CD1c-positive myeloid dendritic cell (primary cell): ENCODE data around the gene CCIN.
A peak's percentile ranks its signal among the peaks of the same experiment; 100 is the strongest.

Experiments used
- DNase-seq: peaks from one replicate; pipeline ENCODE4 v3.0.0-alpha.2; 2016; ENCODE audit errors: extremely low spot score

The CCIN gene

GRCh38 chr9:36140086-36141084, 28.8 kb upstream of the CCIN start:
- peak; percentile 93 for DNase-seq

- no peak for DNase-seq
Measured at GRCh38 chr9:36141288-36141687, 27.9 kb upstream of the CCIN start.

- no peak for DNase-seq
Measured at GRCh38 chr9:36141761-36142160, 27.4 kb upstream of the CCIN start.

- DNase-seq: peak; percentile 83
Measured at GRCh38 chr9:36142510-36143244, 26.5 kb upstream of the CCIN start.

- DNase-seq: no peak
Measured at GRCh38 chr9:36143245-36143641, 25.9 kb upstream of the CCIN start.

GRCh38 chr9:36144309-36145232, 24.6 kb upstream of the CCIN start:
- DNase-seq: no peak

- DNase-seq: no peak
Measured at GRCh38 chr9:36145970-36146369, 23.2 kb upstream of the CCIN start.

GRCh38 chr9:36146651-36147050, 22.5 kb upstream of the CCIN start:
- no peak for DNase-seq

- DNase-seq: no peak
Measured at GRCh38 chr9:36147441-36148175, 21.6 kb upstream of the CCIN start.

- peak; percentile 88 for DNase-seq
Measured at GRCh38 chr9:36148311-36149051, 20.7 kb upstream of the CCIN start.

GRCh38 chr9:36149197-36149596, 20.0 kb upstream of the CCIN start:
- no peak for DNase-seq

GRCh38 chr9:36150574-36151315, 18.4 kb upstream of the CCIN start:
- DNase-seq: peak; percentile 71

GRCh38 chr9:36151316-36152210, 17.6 kb upstream of the CCIN start:
- DNase-seq: peak; percentile 94

- peak; percentile 71 for DNase-seq
Measured at GRCh38 chr9:36152741-36153438, 16.3 kb upstream of the CCIN start.

GRCh38 chr9:36153746-36154145, 15.4 kb upstream of the CCIN start:
- peak; percentile 68 for DNase-seq

- DNase-seq: peak; percentile 97
Measured at GRCh38 chr9:36154331-36154952, 14.7 kb upstream of the CCIN start.

GRCh38 chr9:36156116-36156515, 13.1 kb upstream of the CCIN start:
- no peak for DNase-seq
